HepG2 (cell line): ENCODE measurements around the gene VTN.

ENCODE experiments used
- POLR2A ChIP-seq, 2 experiments: IDR thresholded peaks; 2 replicates each; pipeline ENCODE4 v1.6.1; 2011; ENCODE audit warnings: low read depth in 2 of 2, low read length in 2 of 2, mild to moderate bottlenecking in 1 of 2, moderate library complexity in 1 of 2; ENCODE audit not compliant: insufficient read depth in 1 of 2
- SP4 ChIP-seq: sonication (generic); formaldehyde crosslinking; IDR thresholded peaks from 2 replicates; pipeline ENCODE4 v1.8.1; 2023; ENCODE audit warnings: mild to moderate bottlenecking, missing genetic modification reagents
- SRF ChIP-seq: IDR thresholded peaks from 2 replicates; pipeline ENCODE4 v1.6.1; 2011; ENCODE audit warnings: mild to moderate bottlenecking, low read depth, low read length, moderate library complexity
- ZBTB40 ChIP-seq, 2 experiments: fragments of 450-650 bp in 1 of 2; sonication (generic) in 1 of 2; formaldehyde crosslinking in 1 of 2; IDR thresholded peaks; 2 replicates each; pipeline versions ENCODE4 v1.6.1 to v1.8.0; 2016 to 2022; ENCODE audit warnings: antibody characterized with exemption in 1 of 2, mild to moderate bottlenecking in 1 of 2, missing genetic modification reagents in 1 of 2
- ZNF24 ChIP-seq: fragments of 450-650 bp; IDR thresholded peaks from 2 replicates; pipeline ENCODE4 v1.6.1; 2017; ENCODE audit warnings: antibody characterized with exemption, mild to moderate bottlenecking
- TF ChIP-seq, protein P1 (sequence below): sonication (generic); formaldehyde crosslinking; IDR thresholded peaks from 2 replicates; pipeline ENCODE4 v1.4.0; 2020; ENCODE audit warnings: missing genetic modification reagents; ENCODE audit errors: not compliant biosample characterization

DNA sequence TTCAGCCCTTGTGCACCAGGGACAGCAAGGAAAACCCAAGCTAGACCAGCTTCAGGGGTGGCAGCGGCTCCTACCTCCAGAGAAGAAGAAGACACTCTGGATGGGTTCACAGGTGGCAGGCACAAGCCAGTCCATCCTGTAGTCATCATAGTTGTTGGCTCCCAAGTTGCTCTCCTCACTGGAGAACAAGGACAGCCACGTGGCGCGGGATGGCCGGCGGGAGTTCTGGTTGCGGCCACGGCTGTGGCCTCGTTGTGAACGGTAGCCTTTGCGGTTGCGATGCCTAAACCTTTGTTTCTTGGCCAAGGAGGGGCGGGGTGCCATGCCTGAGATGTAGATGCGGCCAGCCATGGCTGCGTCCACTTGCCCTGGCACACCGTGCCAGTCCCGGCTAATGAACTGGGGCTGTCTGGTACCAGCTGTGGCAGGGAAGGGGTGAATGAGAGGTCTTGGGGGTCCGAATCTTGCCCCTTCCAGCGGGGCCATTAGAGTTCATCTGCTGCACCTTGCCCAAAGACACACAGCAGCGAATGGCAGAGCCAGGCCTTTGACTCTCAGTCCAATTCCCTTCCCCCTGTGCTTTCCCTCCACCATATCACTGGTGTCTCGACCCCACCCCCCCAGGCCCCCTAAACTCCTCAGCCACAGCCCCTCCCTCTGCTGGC lies 2.3 kb downstream of the VTN start:
- TF ChIP-seq SP4: no peak
- no peak for TF ChIP-seq ZNF24
- TF ChIP-seq, protein P1, sequence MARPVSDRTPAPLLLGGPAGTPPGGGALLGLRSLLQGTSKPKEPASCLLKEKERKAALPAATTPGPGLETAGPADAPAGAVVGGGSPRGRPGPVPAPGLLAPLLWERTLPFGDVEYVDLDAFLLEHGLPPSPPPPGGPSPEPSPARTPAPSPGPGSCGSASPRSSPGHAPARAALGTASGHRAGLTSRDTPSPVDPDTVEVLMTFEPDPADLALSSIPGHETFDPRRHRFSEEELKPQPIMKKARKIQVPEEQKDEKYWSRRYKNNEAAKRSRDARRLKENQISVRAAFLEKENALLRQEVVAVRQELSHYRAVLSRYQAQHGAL: no peak
- TF ChIP-seq ZBTB40 (IDR thresholded peaks at IDR 0.05): no peak
- TF ChIP-seq ZBTB40 (CRISPR knock-in tag; IDR thresholded peaks at IDR 0.05): no peak
- no peak for TF ChIP-seq POLR2A (IDR thresholded peaks at IDR 0.05; ENCODE audit: insufficient read depth in 1 of 2, low read depth in 2 of 2, low read length in 2 of 2)
- no peak for TF ChIP-seq SRF
